ENCODE measurements around the gene PCMT1. TPM values are rescaled to one million over a fixed set of nuclear protein-coding genes. Genes with fewer than 3 reads are reported as not detected.

PCMT1 gene
- total RNA-seq, 1 donor from 2014 or later: 101 TPM

DNA sequence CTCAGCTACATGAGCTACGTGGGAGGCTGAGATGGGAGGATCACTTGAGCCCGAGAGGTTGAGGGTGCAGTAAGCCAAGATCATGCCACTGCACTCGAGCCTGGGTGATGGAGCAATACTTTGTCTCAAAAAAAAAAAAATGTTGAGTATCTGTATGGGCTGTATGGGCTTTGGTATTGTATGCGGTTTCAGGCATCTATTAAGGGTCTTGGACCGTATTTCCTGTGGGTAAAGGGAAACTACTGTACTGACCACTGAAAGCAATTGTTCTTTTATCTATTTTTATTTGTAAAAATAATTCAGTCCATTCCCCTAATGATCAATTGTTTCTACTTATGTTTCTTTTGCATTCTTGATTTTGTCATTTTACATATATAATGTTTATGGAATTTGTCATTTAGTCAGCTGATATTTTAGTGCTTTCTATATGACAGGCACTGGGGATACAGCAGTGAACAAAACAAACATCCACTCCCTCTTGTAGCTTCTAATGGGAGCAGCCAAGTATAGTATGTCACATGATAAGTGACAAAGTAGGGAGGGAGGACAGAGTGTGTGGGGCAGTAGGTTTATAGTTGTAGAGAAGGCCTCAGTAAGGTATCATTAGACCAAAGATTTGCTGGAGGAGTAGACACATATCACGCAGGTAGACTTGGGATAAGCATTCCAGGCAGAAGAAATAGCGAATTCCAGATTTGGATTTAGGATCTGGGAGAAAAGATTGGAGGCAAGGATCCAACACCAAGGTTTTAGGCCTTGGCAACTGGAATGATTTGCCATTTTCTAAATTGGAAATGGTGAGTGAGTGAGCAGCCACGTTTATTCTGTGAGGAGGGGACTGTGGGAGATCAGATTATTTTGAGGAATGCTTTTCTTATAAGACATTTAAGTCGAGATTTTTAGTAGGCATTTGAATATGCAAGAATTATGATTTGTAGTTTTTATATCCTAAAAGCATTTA, 6.0 kb downstream of the PCMT1 start:
- Mint-ChIP-seq H3K27ac (no peak overlapping the region), H3K27me3 (no peaks in the 10 kb centered on the region), H3K36me3 (ENCODE audit: low read depth) (peaks cover 21% of the 10 kb centered on the region), H3K9me3 (no peaks in the 10 kb centered on the region), H3K4me3 (no peak overlapping the region), H3K4me1 (peaks cover 21% of the 10 kb centered on the region)
- no peak for DNase-seq
- intact Hi-C loops (cut with micrococcal nuclease): no loop called here

DNA sequence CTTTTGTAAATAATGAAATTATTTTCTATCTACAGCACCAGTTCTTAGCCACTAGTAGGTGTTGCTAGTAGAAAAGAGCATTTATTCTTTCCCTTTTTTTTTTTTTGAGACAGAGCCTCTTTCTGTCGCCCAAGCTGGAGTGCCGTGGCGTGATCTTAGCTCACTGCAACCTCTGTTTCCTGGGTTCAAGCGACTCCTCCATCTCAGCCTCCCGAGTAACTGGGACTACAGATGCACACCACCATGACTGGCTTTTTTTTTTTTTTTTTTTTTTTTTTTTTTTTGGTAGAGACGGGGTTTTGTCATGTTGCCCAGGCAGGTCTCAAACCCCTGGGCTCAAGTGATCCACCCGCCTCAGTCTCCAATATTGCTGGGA, 6.7 kb downstream of the PCMT1 start:
- Mint-ChIP-seq H3K36me3 (ENCODE audit: low read depth) (peaks cover 19% of the 10 kb centered on the region), H3K27ac (no peak overlapping the region)

DNA sequence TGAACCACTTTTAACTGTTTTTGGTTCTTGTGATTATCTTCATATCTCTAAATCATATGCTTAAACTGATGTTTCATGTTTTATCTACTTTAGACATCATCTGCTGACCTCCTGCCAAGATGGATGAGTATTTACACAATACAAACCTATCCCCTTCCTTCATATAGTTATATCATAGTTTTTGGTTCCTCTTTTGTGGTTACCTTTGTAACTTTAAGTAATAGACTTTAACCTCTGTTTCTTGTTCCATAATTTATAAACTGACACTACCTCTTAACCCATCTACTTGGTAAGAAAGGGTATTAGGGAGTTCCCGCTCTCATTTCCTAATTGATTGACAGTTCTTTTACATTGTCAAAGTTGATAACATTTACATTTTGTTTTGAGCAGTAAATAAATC, 11.9 kb downstream of the PCMT1 start:
- Mint-ChIP-seq H3K36me3 (ENCODE audit: low read depth) (peaks cover 36% of the 10 kb centered on the region), H3K9me3 (peaks cover 4% of the 10 kb centered on the region)
- intact Hi-C loops (cut with micrococcal nuclease): no loop called here

More for the DNA sequence above, 6.7 kb downstream of the PCMT1 start:
- intact Hi-C loops (cut with micrococcal nuclease): no loop called here
- H3K9me3 Mint-ChIP-seq: no peaks in the 10 kb centered on the region
- H3K4me1 Mint-ChIP-seq: peaks cover 18% of the 10 kb centered on the region
- no peaks in the 10 kb centered on the region for H3K27me3 Mint-ChIP-seq
- no peak overlapping the region for H3K4me3 Mint-ChIP-seq
- no peak for DNase-seq

DNA sequence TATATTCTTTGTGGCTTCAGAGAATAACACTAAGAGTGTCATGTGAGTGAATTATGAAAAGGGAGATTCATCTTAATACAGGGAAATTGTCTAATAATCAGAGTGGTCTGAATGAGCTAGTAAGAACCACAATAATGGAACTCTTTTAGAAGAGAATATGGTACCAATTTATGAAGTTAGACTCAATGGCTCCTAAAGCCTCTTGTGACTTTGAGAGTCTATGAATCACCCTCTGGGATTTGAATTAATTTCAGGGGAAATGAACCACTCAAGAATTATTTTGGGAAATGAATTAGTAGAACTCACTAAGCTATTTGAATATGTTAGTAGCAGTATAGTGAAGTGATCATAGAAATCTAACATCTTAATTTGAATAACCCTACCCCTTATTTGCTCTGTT, 14.3 kb downstream of the PCMT1 start:
- no peak overlapping the region for H3K4me3 Mint-ChIP-seq
- peaks cover 8% of the 10 kb centered on the region for H3K9me3 Mint-ChIP-seq
- peaks cover 13% of the 10 kb centered on the region for H3K4me1 Mint-ChIP-seq
- H3K27me3 Mint-ChIP-seq: no peaks in the 10 kb centered on the region
- no peak overlapping the region for H3K27ac Mint-ChIP-seq
- peaks cover 50% of the 10 kb centered on the region for H3K36me3 Mint-ChIP-seq (ENCODE audit: low read depth)
- intact Hi-C loops (cut with micrococcal nuclease): no loop called here
- no peak for DNase-seq

More for the DNA sequence above, 11.9 kb downstream of the PCMT1 start:
- Mint-ChIP-seq H3K4me3 (no peak overlapping the region), H3K27me3 (no peaks in the 10 kb centered on the region), H3K4me1 (peaks cover 9% of the 10 kb centered on the region), H3K27ac (no peak overlapping the region)
- DNase-seq: no peak

DNA sequence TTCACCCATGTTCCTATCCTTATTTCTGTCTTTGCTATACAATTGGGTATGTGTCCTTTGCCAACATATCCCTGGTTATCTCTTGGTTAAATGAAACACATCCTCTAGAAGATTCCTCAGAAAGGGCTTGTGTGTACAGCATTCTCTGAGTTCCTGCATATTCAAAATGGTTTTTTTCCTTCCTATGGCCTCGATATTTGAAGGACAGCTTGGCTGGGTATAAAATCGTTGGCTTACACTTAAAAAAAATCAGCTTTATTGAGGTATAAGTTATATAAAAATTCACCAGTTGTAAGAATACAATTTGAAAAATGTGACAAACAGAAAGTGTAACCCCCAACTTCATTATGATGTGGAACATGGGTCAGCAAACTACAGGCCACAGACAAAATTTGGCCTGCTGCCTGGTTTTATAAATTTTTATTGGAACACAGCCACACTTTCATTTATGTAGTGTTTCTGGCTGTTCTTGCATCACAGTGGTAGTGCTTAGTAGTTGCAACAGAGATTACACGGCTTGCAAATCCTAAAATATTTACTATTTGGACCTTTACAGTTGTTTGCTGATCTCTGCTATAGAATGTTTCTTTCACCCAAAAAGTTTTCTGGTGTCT, 16.7 kb downstream of the PCMT1 start:
- H3K4me1 Mint-ChIP-seq: peaks cover 15% of the 10 kb centered on the region
- peaks cover 8% of the 10 kb centered on the region for H3K9me3 Mint-ChIP-seq
- H3K4me3 Mint-ChIP-seq: no peak overlapping the region
- no peak for DNase-seq
- no peaks in the 10 kb centered on the region for H3K27me3 Mint-ChIP-seq
- intact Hi-C loops (cut with micrococcal nuclease): no loop called here
- H3K27ac Mint-ChIP-seq: no peak overlapping the region
- peaks cover 52% of the 10 kb centered on the region for H3K36me3 Mint-ChIP-seq (ENCODE audit: low read depth)

DNA sequence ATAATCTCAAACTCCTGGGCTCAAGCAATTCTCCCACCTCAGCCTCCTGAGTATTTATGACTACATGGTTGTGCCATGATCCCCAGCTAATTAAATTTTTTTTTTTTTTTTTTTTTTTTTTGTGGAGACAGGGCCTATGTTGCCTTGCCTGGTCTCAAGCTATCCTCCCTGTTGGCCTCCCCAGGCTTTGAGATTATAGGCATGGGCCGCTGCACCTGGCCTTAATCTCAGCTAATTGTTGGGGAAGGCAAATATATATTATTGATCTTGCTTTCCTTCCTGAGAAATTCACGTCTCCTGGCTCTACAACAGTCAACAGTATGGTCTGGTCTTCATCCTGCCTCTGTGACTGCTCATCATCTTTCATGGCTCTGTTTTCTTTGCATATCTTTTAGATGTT, 20.1 kb downstream of the PCMT1 start:
- Mint-ChIP-seq H3K4me3 (no peak overlapping the region), H3K27ac (no peak overlapping the region), H3K4me1 (peaks cover 13% of the 10 kb centered on the region), H3K9me3 (peaks cover 8% of the 10 kb centered on the region), H3K27me3 (no peaks in the 10 kb centered on the region), H3K36me3 (ENCODE audit: low read depth) (peaks cover 48% of the 10 kb centered on the region)
- no peak for DNase-seq
- intact Hi-C loops (cut with micrococcal nuclease): no loop called here

DNA sequence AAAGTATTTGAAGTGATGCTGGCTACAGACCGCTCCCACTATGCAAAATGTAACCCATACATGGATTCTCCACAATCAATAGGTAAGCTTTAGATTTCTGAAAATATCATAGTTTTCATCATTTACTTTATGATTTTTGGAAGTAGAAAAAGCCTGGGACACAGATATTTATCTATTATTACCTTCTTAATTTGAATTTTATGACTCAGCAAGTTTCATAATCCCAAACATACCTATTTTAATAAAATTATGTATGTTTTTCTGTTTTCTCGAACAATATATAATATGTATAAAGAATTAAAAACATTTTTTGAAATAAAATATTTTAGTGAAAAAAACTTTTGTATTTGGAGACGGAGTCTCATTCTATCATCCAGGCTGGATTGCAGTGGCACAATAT, 21.6 kb downstream of the PCMT1 start:
- intact Hi-C loops (cut with micrococcal nuclease): no loop called here
- Mint-ChIP-seq H3K9me3 (peaks cover 5% of the 10 kb centered on the region), H3K27ac (no peak overlapping the region), H3K4me1 (peaks cover 13% of the 10 kb centered on the region), H3K4me3 (no peak overlapping the region), H3K36me3 (ENCODE audit: low read depth) (peaks cover 48% of the 10 kb centered on the region), H3K27me3 (no peaks in the 10 kb centered on the region)
- DNase-seq: no peak

DNA sequence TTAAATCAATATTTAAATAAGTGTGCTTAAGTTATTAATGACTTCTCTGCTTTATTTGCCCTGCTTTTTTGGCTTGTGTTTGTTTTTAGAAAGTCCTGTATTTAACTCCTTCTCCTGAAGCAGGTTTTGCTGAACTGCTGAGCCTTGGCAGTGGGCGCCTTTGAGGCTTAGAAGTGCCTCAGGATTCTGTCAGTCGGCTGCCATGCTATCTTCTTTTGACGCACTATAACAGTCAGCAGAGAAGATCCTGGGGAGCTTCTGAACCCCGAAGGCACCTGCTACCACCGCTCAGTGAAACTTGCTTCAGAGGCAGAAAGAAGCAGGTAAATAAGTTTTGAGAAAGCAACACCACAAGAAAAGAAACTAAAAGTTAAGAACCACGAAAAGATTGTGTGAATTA, 22.4 kb downstream of the PCMT1 start:
- Mint-ChIP-seq H3K4me1 (peaks cover 10% of the 10 kb centered on the region), H3K27me3 (no peaks in the 10 kb centered on the region), H3K27ac (no peak overlapping the region), H3K36me3 (ENCODE audit: low read depth) (peaks cover 41% of the 10 kb centered on the region), H3K4me3 (no peak overlapping the region), H3K9me3 (no peaks in the 10 kb centered on the region)
- no peak for DNase-seq
- intact Hi-C loops (cut with micrococcal nuclease): no loop called here

DNA sequence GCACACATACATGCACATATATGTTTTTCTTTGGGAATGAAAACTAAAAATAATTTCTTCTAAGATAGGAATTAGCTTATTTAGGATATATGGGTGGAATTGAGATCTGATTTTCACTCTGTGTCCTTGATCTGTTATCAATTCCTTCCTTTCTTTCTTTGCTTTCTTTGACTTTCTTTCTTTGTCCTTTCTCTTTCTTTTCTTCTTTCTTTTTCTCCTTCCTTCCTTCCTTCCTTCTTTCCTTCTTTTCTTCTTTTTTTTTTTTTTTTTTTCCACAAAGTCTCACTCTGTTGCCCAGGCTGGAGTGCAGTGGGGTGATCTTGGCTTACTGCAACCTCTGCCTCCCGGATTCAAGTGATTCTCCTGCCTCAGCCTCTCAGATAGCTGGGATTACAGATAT, 28.1 kb downstream of the PCMT1 start:
- intact Hi-C loops (cut with micrococcal nuclease): no loop called here
- H3K27ac Mint-ChIP-seq: no peak overlapping the region
- H3K36me3 Mint-ChIP-seq (ENCODE audit: low read depth): peaks cover 22% of the 10 kb centered on the region
- H3K27me3 Mint-ChIP-seq: no peaks in the 10 kb centered on the region
- H3K4me1 Mint-ChIP-seq: no peaks in the 10 kb centered on the region
- H3K9me3 Mint-ChIP-seq: no peaks in the 10 kb centered on the region
- H3K4me3 Mint-ChIP-seq: no peak overlapping the region
- no peak for DNase-seq

DNA sequence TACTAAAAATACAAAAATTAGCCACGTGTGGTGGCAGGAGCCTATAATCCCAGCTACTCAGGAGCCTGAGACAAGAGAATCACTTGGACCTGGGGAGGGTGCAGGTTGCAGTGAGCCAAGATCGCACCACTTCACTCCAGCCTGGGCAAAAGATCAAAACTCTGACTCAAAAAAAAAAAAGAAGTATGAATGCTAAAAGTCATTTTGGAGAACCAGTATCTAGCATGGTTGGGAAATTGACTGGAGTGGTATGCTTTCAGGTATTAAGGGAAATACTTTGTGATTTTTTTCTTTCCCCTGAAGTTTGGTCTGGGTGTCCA, 30.1 kb downstream of the PCMT1 start:
- H3K36me3 Mint-ChIP-seq (ENCODE audit: low read depth): peaks cover 26% of the 10 kb centered on the region
- no peak overlapping the region for H3K4me3 Mint-ChIP-seq
- no peaks in the 10 kb centered on the region for H3K27me3 Mint-ChIP-seq
- DNase-seq: no peak
- no peaks in the 10 kb centered on the region for H3K9me3 Mint-ChIP-seq
- H3K4me1 Mint-ChIP-seq: no peaks in the 10 kb centered on the region
- intact Hi-C loops (cut with micrococcal nuclease): no loop called here
- H3K27ac Mint-ChIP-seq: no peak overlapping the region

DNA sequence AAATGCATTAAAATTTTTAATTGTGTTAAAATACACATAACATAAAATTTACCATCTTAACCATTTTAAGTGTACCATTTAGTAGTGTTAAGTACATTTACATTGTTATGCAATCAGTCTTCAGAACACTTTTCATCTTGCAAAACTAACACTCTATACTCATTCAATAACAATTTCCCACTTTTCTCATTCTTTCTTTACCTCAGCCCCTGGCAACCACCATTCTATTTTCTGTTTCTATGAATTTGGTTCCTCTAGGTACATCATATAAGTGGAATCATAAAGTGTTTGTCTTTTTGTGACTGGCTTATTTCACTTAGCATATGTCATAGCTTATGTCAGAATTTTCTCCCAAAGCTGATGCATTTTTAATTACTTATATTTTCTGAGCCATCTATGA, 32.2 kb downstream of the PCMT1 start:
- Mint-ChIP-seq H3K27me3 (no peaks in the 10 kb centered on the region), H3K36me3 (ENCODE audit: low read depth) (peaks cover 21% of the 10 kb centered on the region), H3K9me3 (no peaks in the 10 kb centered on the region), H3K27ac (no peak overlapping the region), H3K4me3 (no peak overlapping the region), H3K4me1 (no peaks in the 10 kb centered on the region)
- intact Hi-C loops (cut with micrococcal nuclease): no loop called here
- DNase-seq: no peak

DNA sequence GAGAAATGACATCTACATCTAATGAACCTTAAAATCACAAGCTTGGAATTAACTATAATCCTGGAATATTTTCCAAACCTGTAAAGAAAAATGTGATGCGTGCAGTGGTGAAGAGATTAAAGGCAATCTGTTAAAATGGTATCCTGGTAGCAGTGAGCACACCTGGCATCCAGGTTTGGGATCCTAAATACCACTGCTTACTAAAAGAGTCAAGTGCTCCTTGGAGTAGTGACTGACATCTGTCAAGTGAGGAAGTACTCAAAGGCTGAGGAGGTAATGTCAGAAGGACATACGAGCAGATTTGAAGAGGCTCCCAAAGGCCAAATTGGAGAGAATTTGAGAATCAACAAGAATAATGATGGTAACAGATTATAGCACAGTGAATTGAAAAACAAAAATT, 32.8 kb downstream of the PCMT1 start:
- H3K27ac Mint-ChIP-seq: no peak overlapping the region
- H3K4me3 Mint-ChIP-seq: no peak overlapping the region
- H3K27me3 Mint-ChIP-seq: no peaks in the 10 kb centered on the region
- no peak for DNase-seq
- H3K9me3 Mint-ChIP-seq: no peaks in the 10 kb centered on the region
- H3K36me3 Mint-ChIP-seq (ENCODE audit: low read depth): peaks cover 21% of the 10 kb centered on the region
- intact Hi-C loops (cut with micrococcal nuclease): no loop called here
- H3K4me1 Mint-ChIP-seq: no peaks in the 10 kb centered on the region

DNA sequence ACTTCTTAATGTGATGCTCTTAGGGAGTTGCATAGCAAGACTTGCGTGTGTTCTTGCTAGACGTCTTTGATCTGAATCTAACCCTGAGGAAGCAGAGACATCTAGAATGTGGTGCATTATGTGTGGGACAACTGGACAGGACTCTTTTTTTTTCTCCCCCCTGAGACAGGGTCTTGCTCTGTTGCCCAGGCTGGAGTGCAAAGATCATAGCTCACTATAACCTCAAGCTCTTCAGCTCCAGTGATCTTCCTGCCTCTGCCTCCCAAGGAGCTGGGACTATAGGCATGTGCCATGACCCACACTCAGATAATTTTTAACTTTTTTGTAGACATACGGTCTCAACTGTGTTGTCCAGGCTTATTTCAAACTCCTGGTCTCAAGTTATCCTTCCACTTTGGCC, 34.0 kb downstream of the PCMT1 start:
- H3K9me3 Mint-ChIP-seq: no peaks in the 10 kb centered on the region
- no peak for DNase-seq
- H3K36me3 Mint-ChIP-seq (ENCODE audit: low read depth): peaks cover 24% of the 10 kb centered on the region
- intact Hi-C loops (cut with micrococcal nuclease): no loop called here
- H3K27ac Mint-ChIP-seq: no peak overlapping the region
- H3K4me3 Mint-ChIP-seq: no peak overlapping the region
- H3K27me3 Mint-ChIP-seq: no peaks in the 10 kb centered on the region
- H3K4me1 Mint-ChIP-seq: no peaks in the 10 kb centered on the region

DNA sequence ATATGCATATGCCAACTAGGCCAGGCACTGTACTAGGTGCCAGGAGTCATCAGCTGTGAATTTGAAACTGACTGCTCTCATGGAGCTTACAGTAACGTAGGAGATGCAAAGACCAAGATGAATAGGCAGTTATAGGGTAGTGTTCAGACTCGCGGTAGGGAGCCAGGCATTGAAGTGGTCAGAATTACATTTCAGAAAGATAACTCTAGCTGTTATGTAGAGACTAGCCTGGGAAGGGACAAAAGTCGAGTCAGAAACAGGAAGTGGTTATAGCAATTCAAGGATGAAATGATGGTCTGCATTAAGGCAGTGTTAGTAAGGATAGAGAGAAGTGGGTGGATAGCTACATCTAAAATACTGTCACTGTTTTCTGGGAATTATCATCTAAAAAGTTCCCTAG, 56.6 kb downstream of the PCMT1 start:
- peaks cover 13% of the 10 kb centered on the region for H3K4me1 Mint-ChIP-seq
- H3K27ac Mint-ChIP-seq: peak overlapping the region; percentile 62
- peaks cover 24% of the 10 kb centered on the region for H3K36me3 Mint-ChIP-seq (ENCODE audit: low read depth)
- peak; percentile 59 for DNase-seq
- intact Hi-C loops (cut with micrococcal nuclease): no loop called here
- no peak overlapping the region for H3K4me3 Mint-ChIP-seq
- H3K9me3 Mint-ChIP-seq: no peaks in the 10 kb centered on the region
- no peaks in the 10 kb centered on the region for H3K27me3 Mint-ChIP-seq

Measured in activated CD4-positive, alpha-beta T cell treated with anti-CD3 and anti-CD28 coated beads, Interleukin-2, amount 10 ng/mL, durations not matched to agents 24 days and 14 days (primary cell).